A549 treated with Hydrocortisone at 1 μM for 4 hours (cell line): Measurements from ENCODE around the gene KIAA1549. TPM values are rescaled to one million over a fixed set of nuclear protein-coding genes. Genes with fewer than 3 reads are reported as not detected.

Experiments
- total RNA-seq: library from RNA; stranded (reverse); fragments of 200-300 nt; extraction: Qiagen RNA extraction; gene quantifications from 5 replicates; pipeline ENCODE4 v1.2.3, GENCODE V29; 2022

Gene KIAA1549
- total RNA-seq, result 4.7 to 6.3 TPM (median 5.9 TPM) in 5 replicates

DNA sequence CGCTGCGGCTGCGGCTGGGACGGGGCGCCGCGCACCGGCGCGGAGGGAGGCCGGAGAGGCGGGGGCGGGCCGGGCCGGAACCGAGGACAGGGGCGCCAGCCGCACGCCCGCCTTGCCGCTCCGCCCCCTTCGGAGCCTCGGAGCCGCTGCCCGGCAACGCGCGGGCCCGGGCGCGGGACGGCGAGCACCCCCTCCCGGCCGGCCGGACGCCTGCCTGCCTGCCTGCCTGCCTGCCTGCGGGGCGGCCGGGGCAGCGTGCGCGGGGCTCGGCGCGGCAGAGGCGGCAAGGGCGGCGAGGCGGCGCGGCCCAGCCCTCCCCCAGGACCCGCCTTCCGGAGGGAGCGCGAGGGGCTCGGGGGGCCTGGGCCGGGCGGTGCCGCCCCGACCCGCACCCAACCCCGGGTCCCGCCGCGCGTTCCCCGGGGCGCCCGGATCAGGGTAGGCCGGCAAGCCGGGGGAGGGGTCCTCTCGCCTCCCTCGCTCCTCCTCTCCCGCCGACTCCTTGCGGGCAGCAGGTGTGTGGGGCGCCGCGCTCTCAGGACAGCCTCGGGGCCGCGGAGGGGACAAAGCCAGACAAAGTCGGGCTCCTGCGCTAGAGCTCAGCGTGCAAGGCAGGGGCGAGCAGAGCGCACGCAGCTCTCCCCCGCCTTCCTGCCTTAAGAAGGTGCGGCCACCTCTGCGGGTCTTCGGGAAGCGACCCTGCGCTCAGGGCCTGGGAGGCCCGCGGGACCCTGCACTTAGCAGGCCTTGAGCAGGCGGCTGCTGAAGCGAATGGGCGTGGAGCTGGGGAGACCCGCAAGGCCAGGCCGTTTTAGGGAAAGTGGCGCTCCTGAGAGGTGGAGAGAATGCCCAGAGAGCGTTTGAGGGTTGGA lies at the start of gene KIAA1549:
Gene KIAA1549 (minus strand): TSS at position 58 of the 872 bp plus-strand sequence. CDS start 120 bp downstream, outside the sequence.

DNA sequence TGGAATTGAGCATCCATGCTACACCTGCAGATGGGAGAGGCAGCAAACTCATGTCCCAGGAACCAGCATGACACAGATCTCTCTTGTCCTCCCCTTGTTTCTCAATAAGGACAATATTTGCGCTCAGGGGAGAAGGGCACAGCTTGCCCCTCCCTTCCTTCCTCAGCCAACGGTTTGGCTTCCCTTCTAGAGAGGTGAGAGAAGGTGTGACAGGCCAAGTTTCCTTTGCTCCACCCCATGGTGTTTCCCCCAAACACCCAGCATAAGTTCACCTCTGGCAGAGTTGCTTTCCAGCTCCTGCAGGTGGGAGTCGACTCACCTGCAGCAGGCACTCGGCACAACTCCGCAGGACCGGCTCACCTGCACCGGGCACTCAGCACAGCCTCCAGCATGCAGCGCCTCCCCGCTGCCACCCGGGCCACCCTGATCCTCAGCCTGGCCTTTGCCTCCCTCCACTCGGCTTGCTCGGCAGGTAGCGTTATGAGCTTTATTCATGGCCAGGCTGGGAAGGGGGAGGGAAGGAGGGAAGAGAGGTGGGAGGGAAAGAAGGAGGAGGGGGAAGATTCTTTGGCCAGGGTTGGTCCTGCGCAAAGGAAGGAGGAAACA lies 183.4 kb downstream of the KIAA1549 start, which contains the start of the genes ATP6V0A4 and TMEM213:
Gene ATP6V0A4 (minus strand): TSS at position 482 of the 606 bp plus-strand sequence. CDS start 26,949 bp downstream, outside the sequence.
Gene TMEM213 (plus strand): TSS at position 280 of the 606 bp plus-strand sequence. CDS start 111 bp downstream, at position 391.

Other genes with a start within 250 kb of the KIAA1549 start
- gene TMEM213, start 183.4 kb downstream of the KIAA1549 start, total RNA-seq, result not detected in 5 replicates
- 0.18 to 0.35 TPM (median 0.30 TPM) in 5 replicates for gene ATP6V0A4, start 183.2 kb downstream of the KIAA1549 start, total RNA-seq
- 3.1 to 8.6 TPM (median 6.5 TPM) in 5 replicates for gene ZC3HAV1L, start 54.7 kb upstream of the KIAA1549 start, total RNA-seq
- gene ZC3HAV1, start 128.3 kb upstream of the KIAA1549 start, total RNA-seq, result 29.5 to 38.5 TPM (median 30.6 TPM) in 5 replicates
- gene UBN2, start 249.8 kb upstream of the KIAA1549 start, total RNA-seq, result 2.2 to 3.3 TPM (median 2.8 TPM) in 5 replicates